Smooth muscle cell (in vitro differentiated cells): ENCODE results near the gene ARHGAP24. TPM values are rescaled to one million over a fixed set of nuclear protein-coding genes. Genes with fewer than 3 reads are reported as not detected.

Source experiments
- DNase-seq: peaks from one replicate; lab custom pipeline; 2025; ENCODE audit not compliant: unreplicated experiment; lab: John Stamatoyannopoulos, UW
- H2AFZ ChIP-seq: fragments of 200-600 bp; sonication (generic); 2 replicates; pipeline ENCODE4 v1.6.0; 2016; ENCODE audit warnings: antibody characterized with exemption, low read depth, mild to moderate bottlenecking
- H3F3A ChIP-seq: fragments of 200-600 bp; sonication (generic); 2 replicates; pipeline ENCODE4 v1.6.0; 2017; ENCODE audit warnings: antibody characterized with exemption, low read depth
- H3K27ac ChIP-seq: fragments of 200-600 bp; sonication (generic); 2 replicates; pipeline ENCODE4 v1.5.1; 2016; ENCODE audit warnings: low read depth, mild to moderate bottlenecking
- H3K27me3 ChIP-seq: fragments of 200-600 bp; sonication (generic); 2 replicates; pipeline ENCODE4 v1.6.1; 2016; ENCODE audit warnings: low read depth, mild to moderate bottlenecking
- H3K36me3 ChIP-seq: fragments of 200-600 bp; sonication (generic); 2 replicates; pipeline ENCODE4 v1.5.1; 2016; ENCODE audit warnings: low read depth
- H3K4me1 ChIP-seq: fragments of 200-600 bp; sonication (generic); 2 replicates; pipeline ENCODE4 v1.5.1; 2016; ENCODE audit warnings: low read depth
- H3K4me2 ChIP-seq: fragments of 200-600 bp; sonication (generic); 2 replicates; pipeline ENCODE4 v1.6.0; 2016; ENCODE audit warnings: mild to moderate bottlenecking
- H3K4me3 ChIP-seq: fragments of 200-600 bp; sonication (generic); 2 replicates; pipeline ENCODE4 v1.5.1; 2016; ENCODE audit warnings: mild to moderate bottlenecking
- H3K79me2 ChIP-seq: fragments of 200-600 bp; sonication (generic); 2 replicates; pipeline ENCODE4 v1.6.0; 2016; ENCODE audit warnings: low read depth, mild to moderate bottlenecking
- H3K9ac ChIP-seq: fragments of 200-600 bp; sonication (generic); 2 replicates; pipeline ENCODE4 v1.6.0; 2016; ENCODE audit warnings: low read depth
- H3K9me3 ChIP-seq: fragments of 200-600 bp; sonication (generic); replicated peaks from 2 replicates; pipeline ENCODE4 v1.5.1; 2016; ENCODE audit warnings: low read depth
- H4K20me1 ChIP-seq: fragments of 200-600 bp; sonication (generic); 2 replicates; pipeline ENCODE4 v1.6.0; 2016; ENCODE audit warnings: low read depth
- CTCF ChIP-seq: fragments of 200-600 bp; sonication (generic); IDR thresholded peaks from 2 replicates; pipeline ENCODE4 v1.5.1; 2017; ENCODE audit warnings: borderline replicate concordance, mild to moderate bottlenecking, antibody characterized with exemption; ENCODE audit not compliant: insufficient read depth, poor library complexity, severe bottlenecking
- WGBS: methylation state at CpG from one replicate; pipeline ENCODE4 v1.1.7; 2016; ENCODE audit warnings: low lambda C conversion rate; 5-methylcytosine and 5-hydroxymethylcytosine counted together
- polyA plus RNA-seq: library from polyadenylated mRNA; unstranded; fragments of >200 nt; fragmentation: Nextera tagmentation; extraction: Ambion mirVana; gene quantifications from 2 replicates; pipeline ENCODE4 v1.2.1, GENCODE V29; 2016
- total RNA-seq: library from RNA; depleted of rRNA; stranded (reverse); fragments of >200 nt; gene quantifications from 2 replicates; pipeline ENCODE4 v1.2.3, GENCODE V29; 2014

ARHGAP24 gene
- total and polyA plus RNA-seq, 2 experiments from 2014 or later, result 4.9 to 18.2 TPM

- 45% methylated on average over 2 of the region's 2 CpGs for WGBS
- Histone ChIP-seq H3K4me2 (no peak overlapping the region), H3K27ac (peak overlapping the region; percentile 3), H2AFZ (no peak overlapping the region), H3K36me3 (no peaks in the 10 kb centered on the region), H3K27me3 (no peaks in the 10 kb centered on the region), H3K4me1 (peaks cover 3% of the 10 kb centered on the region), H3F3A (no peaks in the 10 kb centered on the region), H3K9me3 (no peaks in the 10 kb centered on the region), H3K79me2 (no peaks in the 10 kb centered on the region), H3K4me3 (no peak overlapping the region), H3K9ac (no peak overlapping the region), H4K20me1 (no peaks in the 10 kb centered on the region)
- DNase-seq, result no peak
- no peak for TF ChIP-seq CTCF
These were observed 491.4 kb downstream of the ARHGAP24 start for GRCh38 chr4:85966373-85966772.

GRCh38 chr4:85967872-85968271 is 492.9 kb downstream of the ARHGAP24 start:
- Histone ChIP-seq H3K9ac (no peak overlapping the region), H3K4me2 (peak overlapping the region; percentile 29), H3F3A (no peaks in the 10 kb centered on the region), H3K4me3 (no peak overlapping the region), H3K79me2 (no peaks in the 10 kb centered on the region), H2AFZ (no peak overlapping the region), H3K27me3 (no peaks in the 10 kb centered on the region), H3K4me1 (peaks cover 3% of the 10 kb centered on the region), H3K27ac (peak overlapping the region; percentile 45), H3K9me3 (no peaks in the 10 kb centered on the region), H4K20me1 (no peaks in the 10 kb centered on the region), H3K36me3 (no peaks in the 10 kb centered on the region)
- WGBS, result 70% methylated on average over 2 of the region's 2 CpGs
- DNase-seq, result no peak
- TF ChIP-seq CTCF, result no peak

- H4K20me1 ChIP-seq, result no peaks in the 10 kb centered on the region
- 29% methylated on average over 3 of the region's 3 CpGs for WGBS
- peak overlapping the region; percentile 29 for H3K27ac ChIP-seq
- H3K36me3 ChIP-seq, result no peaks in the 10 kb centered on the region
- peak; percentile 51 for TF ChIP-seq CTCF
- no peaks in the 10 kb centered on the region for H3F3A ChIP-seq
- H2AFZ ChIP-seq, result no peak overlapping the region
- peak overlapping the region; percentile 34 for H3K4me2 ChIP-seq
- H3K27me3 ChIP-seq, result no peaks in the 10 kb centered on the region
- DNase-seq, result no peak
- no peak overlapping the region for H3K9ac ChIP-seq
- no peak overlapping the region for H3K4me3 ChIP-seq
- H3K9me3 ChIP-seq, result no peaks in the 10 kb centered on the region
- H3K79me2 ChIP-seq, result no peaks in the 10 kb centered on the region
- peaks cover 3% of the 10 kb centered on the region for H3K4me1 ChIP-seq
These were observed 494.2 kb downstream of the ARHGAP24 start for GRCh38 chr4:85968945-85969819.

GRCh38 chr4:85970535-85970934 is 495.6 kb downstream of the ARHGAP24 start:
- no peaks in the 10 kb centered on the region for H4K20me1 ChIP-seq
- 67% methylated on average over 2 of the region's 2 CpGs for WGBS
- no peak overlapping the region for H3K4me3 ChIP-seq
- H3K27me3 ChIP-seq, result no peaks in the 10 kb centered on the region
- no peak overlapping the region for H3K9ac ChIP-seq
- H2AFZ ChIP-seq, result no peak overlapping the region
- TF ChIP-seq CTCF, result no peak
- H3K4me1 ChIP-seq, result peaks cover 3% of the 10 kb centered on the region
- H3K27ac ChIP-seq, result no peak overlapping the region
- H3K79me2 ChIP-seq, result no peaks in the 10 kb centered on the region
- H3K9me3 ChIP-seq, result no peaks in the 10 kb centered on the region
- H3K36me3 ChIP-seq, result no peaks in the 10 kb centered on the region
- H3F3A ChIP-seq, result no peaks in the 10 kb centered on the region
- H3K4me2 ChIP-seq, result no peak overlapping the region
- no peak for DNase-seq
